ENCODE data around the gene MUCL1. TPM values are rescaled to one million over a fixed set of nuclear protein-coding genes. Genes with fewer than 3 reads are reported as not detected.

Gene MUCL1
- total RNA-seq, 1 experiment from 2014 or later, result not detected

DNA sequence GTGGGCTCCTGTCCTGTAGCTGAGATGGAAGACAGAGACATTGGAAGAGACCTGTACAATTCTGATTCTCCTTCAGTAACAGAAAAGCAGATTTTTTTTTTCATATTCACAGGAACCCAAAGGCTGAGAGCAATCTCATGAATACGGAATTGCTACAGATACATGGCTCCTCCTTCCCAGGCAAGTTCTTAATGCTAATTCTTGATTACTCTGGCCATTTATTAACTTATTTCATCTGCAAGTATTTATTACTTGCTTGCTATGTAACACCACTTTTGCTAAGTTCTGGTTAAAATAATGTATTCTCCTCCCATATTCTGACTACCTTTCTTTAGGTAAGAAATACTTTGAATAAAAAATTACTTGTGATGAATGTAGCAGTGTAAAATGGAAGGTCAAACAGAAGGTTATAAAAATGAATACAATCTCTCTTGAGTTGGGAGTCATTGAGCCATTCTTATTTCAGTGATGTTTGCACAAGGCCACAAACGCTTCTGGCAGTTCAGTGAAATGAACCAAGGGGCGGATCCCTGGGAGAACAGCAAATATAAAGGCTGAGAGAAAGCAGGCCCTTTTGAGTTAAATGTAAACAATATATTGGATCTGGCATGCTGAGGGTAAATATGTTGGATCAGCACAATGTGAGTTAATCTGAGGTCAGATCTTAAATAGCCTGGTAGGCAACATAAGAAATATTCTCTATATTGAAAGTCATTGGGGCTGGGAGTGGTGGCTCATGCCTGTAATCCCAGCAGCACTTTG, 37.6 kb downstream of the MUCL1 start:
- no peak overlapping the region for H2BK5ac ChIP-seq (ENCODE audit: insufficient read length, low read length)
- no peak overlapping the region for H3K18ac ChIP-seq (ENCODE audit: insufficient read length, low read depth, low read length)
- no peak overlapping the region for H2AFZ ChIP-seq (ENCODE audit: low read length)
- H3K9ac ChIP-seq (ENCODE audit: extremely low read depth, insufficient read length, low read length), result no peak overlapping the region
- H4K8ac ChIP-seq (replicated peaks; ENCODE audit: insufficient read length, low read depth, low read length), result no peak overlapping the region
- H3T11ph ChIP-seq (ENCODE audit: low read length), result no peak overlapping the region
- Mint-ChIP-seq H3K27me3 (ENCODE audit: low read depth) (peaks cover 5% of the 10 kb centered on the region), H3K36me3 (ENCODE audit: insufficient read depth in 1 of 3, low read depth in 3 of 3) (no peaks in the 10 kb centered on the region; a peak in 1 of 7 replicates), H3K27ac (no peak overlapping the region), H3K9me3 (peaks cover 0 to 5% of the 10 kb centered on the region in 2 experiments; a peak in 2 of 5 replicates), H3K4me1 (peaks cover 10 to 15% of the 10 kb centered on the region in 2 experiments), H3K4me3 (no peak overlapping the region)
- no peak overlapping the region for H3K4me2 ChIP-seq (ENCODE audit: insufficient read depth, insufficient read length, low read length)
- no peak overlapping the region for H3K56ac ChIP-seq (ENCODE audit: insufficient read length, low read depth, low read length)
- no peaks in the 10 kb centered on the region for H3K9me3 ChIP-seq (ENCODE audit: control insufficient read depth, low read depth, low read length)
- no CpG with 5 or more reads among the region's 3 CpGs for WGBS (ENCODE audit: extremely low coverage, insufficient read length, low lambda C conversion rate)
- no peak overlapping the region for H2AK5ac ChIP-seq (ENCODE audit: insufficient read length, low read length)
- H3K79me2 ChIP-seq (ENCODE audit: insufficient read depth, low read length), result no peaks in the 10 kb centered on the region
- TF ChIP-seq, protein P1, sequence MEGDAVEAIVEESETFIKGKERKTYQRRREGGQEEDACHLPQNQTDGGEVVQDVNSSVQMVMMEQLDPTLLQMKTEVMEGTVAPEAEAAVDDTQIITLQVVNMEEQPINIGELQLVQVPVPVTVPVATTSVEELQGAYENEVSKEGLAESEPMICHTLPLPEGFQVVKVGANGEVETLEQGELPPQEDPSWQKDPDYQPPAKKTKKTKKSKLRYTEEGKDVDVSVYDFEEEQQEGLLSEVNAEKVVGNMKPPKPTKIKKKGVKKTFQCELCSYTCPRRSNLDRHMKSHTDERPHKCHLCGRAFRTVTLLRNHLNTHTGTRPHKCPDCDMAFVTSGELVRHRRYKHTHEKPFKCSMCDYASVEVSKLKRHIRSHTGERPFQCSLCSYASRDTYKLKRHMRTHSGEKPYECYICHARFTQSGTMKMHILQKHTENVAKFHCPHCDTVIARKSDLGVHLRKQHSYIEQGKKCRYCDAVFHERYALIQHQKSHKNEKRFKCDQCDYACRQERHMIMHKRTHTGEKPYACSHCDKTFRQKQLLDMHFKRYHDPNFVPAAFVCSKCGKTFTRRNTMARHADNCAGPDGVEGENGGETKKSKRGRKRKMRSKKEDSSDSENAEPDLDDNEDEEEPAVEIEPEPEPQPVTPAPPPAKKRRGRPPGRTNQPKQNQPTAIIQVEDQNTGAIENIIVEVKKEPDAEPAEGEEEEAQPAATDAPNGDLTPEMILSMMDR (conservative IDR thresholded peaks at IDR 0.05), result no peak
- H3K4ac ChIP-seq (ENCODE audit: low read depth, low read length), result no peak overlapping the region
- H2BK120ac ChIP-seq (ENCODE audit: low read depth, low read length, poor library complexity, severe bottlenecking), result no peak overlapping the region
- H3K14ac ChIP-seq (ENCODE audit: insufficient read depth, low read length), result no peak overlapping the region
- H4K5ac ChIP-seq (ENCODE audit: insufficient read length, low read depth, low read length), result no peak overlapping the region
- H4K91ac ChIP-seq (ENCODE audit: insufficient read length, low read depth, low read length), result no peak overlapping the region
- H3K23me2 ChIP-seq (ENCODE audit: insufficient read length, low read depth, low read length, poor library complexity, severe bottlenecking), result no peaks in the 10 kb centered on the region
- H2BK15ac ChIP-seq (ENCODE audit: low read depth, low read length), result no peak overlapping the region
- no peaks in the 10 kb centered on the region for H3K79me1 ChIP-seq (ENCODE audit: insufficient read depth, low read depth, low read length, poor library complexity, severe bottlenecking)
- H4K20me1 ChIP-seq (ENCODE audit: control insufficient read depth, insufficient read depth, insufficient read length), result no peaks in the 10 kb centered on the region
- no peak overlapping the region for H3K23ac ChIP-seq (ENCODE audit: insufficient read length, low read depth, low read length)
- no peak overlapping the region for H3K27ac ChIP-seq (ENCODE audit: insufficient read length, low read depth, low read length)
- H2BK20ac ChIP-seq (ENCODE audit: low read depth, low read length, poor library complexity, severe bottlenecking), result no peak overlapping the region
- no peaks in the 10 kb centered on the region for H3K27me3 ChIP-seq (ENCODE audit: insufficient read depth, low read length)
- H2BK12ac ChIP-seq (ENCODE audit: insufficient read length, low read depth, low read length), result no peak overlapping the region
- no peaks in the 10 kb centered on the region; the same call in 1 of the 2 replicates for H3K4me1 ChIP-seq (ENCODE audit: insufficient read depth, low read length)
- DNase-seq, result no peak

Other genes starting within 250 kb of the MUCL1 start
- gene LACRT, start 219.6 kb upstream of the MUCL1 start, total RNA-seq (2021), result not detected in 2 replicates
- gene DCD, start 206.2 kb upstream of the MUCL1 start, total RNA-seq (2021), result not detected in 2 replicates
- gene TESPA1, start 130.2 kb downstream of the MUCL1 start, total RNA-seq (2021), result not detected in 2 replicates
- gene NEUROD4, start 165.5 kb downstream of the MUCL1 start, total RNA-seq (2021), result not detected in 2 replicates